Subcutaneous abdominal adipose tissue (tissue), 5 donors: ENCODE results near the gene THAP8.
"Not testable (repeated sequence)": the region's sequence is repeated elsewhere in the genome, so short reads cannot be mapped to it uniquely, and the experiment has no call there.

Source experiments
- H3K27ac ChIP-seq: one replicate; pipeline ENCODE4 v1.7.0; 2013; ENCODE audit warnings: low read depth, mild to moderate bottlenecking, inconsistent platforms, low read length, moderate library complexity
- H3K27me3 ChIP-seq, 5 donors: one replicate each; pipeline ENCODE4 v1.7.0; 2013; ENCODE audit warnings: low read length in 5 of 5, inconsistent platforms in 1 of 5; ENCODE audit not compliant: control insufficient read depth in 5 of 5, insufficient read depth in 4 of 5
- H3K36me3 ChIP-seq, 5 donors: one replicate each; pipeline ENCODE4 v1.7.0; 2013; ENCODE audit warnings: low read length in 5 of 5; ENCODE audit not compliant: control insufficient read depth in 5 of 5, insufficient read depth in 5 of 5
- H3K4me1 ChIP-seq, 5 donors: one replicate each; pipeline ENCODE4 v1.7.0; 2013; ENCODE audit warnings: low read length in 5 of 5, mild to moderate bottlenecking in 3 of 5, moderate library complexity in 1 of 5; ENCODE audit not compliant: control insufficient read depth in 5 of 5, insufficient read depth in 5 of 5
- H3K4me3 ChIP-seq, 5 donors: one replicate each; pipeline ENCODE4 v1.7.0; 2013; ENCODE audit warnings: low read length in 5 of 5, low read depth in 1 of 5
- H3K9ac ChIP-seq, 5 donors: one replicate each; pipeline ENCODE4 v1.7.0; 2013; ENCODE audit warnings: low read length in 5 of 5, mild to moderate bottlenecking in 4 of 5, moderate library complexity in 3 of 5
- H3K9me3 ChIP-seq, 5 donors: one replicate each; pipeline ENCODE4 v1.7.0; 2013; ENCODE audit warnings: low read length in 5 of 5; ENCODE audit not compliant: control insufficient read depth in 5 of 5
- donor health status: healthy.
- donor health status: healthy.
- donor health status: healthy.
- donor health status: healthy.
- donor health status: healthy.

The THAP8 gene

GRCh38 chr19:36068810-36069499 lies 14.9 kb upstream of the THAP8 start:
- not testable (repeated sequence) for H3K27me3 ChIP-seq, H3K36me3 ChIP-seq, H3K9ac ChIP-seq, H3K4me3 ChIP-seq, H3K27ac ChIP-seq, H3K9me3 ChIP-seq, H3K4me1 ChIP-seq

- Histone ChIP-seq H3K36me3 (no peaks in the 10 kb centered on the region), H3K9me3 (no peaks in the 10 kb centered on the region)
These were observed 13.6 kb upstream of the THAP8 start for GRCh38 chr19:36067681-36068080.

GRCh38 chr19:36064826-36065225 lies 10.7 kb upstream of the THAP8 start:
- no peaks in the 10 kb centered on the region for H3K4me1 ChIP-seq

More at GRCh38 chr19:36067681-36068080, 13.6 kb upstream of the THAP8 start:
- Histone ChIP-seq H3K9ac (no peak overlapping the region), H3K27ac (no peak overlapping the region), H3K27me3 (no peaks in the 10 kb centered on the region), H3K4me1 (peaks cover 0 to 4% (median 0%) of the 10 kb centered on the region in 5 donors), H3K4me3 (no peak overlapping the region)

GRCh38 chr19:36061367-36061766 lies 7.3 kb upstream of the THAP8 start:
- Histone ChIP-seq H3K9ac (peak overlapping the region in 2 of 5 donors; percentile 0 to 18), H3K4me3 (no peak overlapping the region), H3K27me3 (no peaks in the 10 kb centered on the region), H3K36me3 (no peaks in the 10 kb centered on the region), H3K4me1 (no peaks in the 10 kb centered on the region), H3K9me3 (no peaks in the 10 kb centered on the region), H3K27ac (no peak overlapping the region)

More at GRCh38 chr19:36064826-36065225, 10.7 kb upstream of the THAP8 start:
- Histone ChIP-seq H3K27me3 (no peaks in the 10 kb centered on the region), H3K4me3 (no peak overlapping the region), H3K36me3 (no peaks in the 10 kb centered on the region), H3K27ac (no peak overlapping the region), H3K9me3 (no peaks in the 10 kb centered on the region), H3K9ac (no peak overlapping the region)

GRCh38 chr19:36060430-36060829 lies 6.3 kb upstream of the THAP8 start:
- Histone ChIP-seq H3K27me3 (no peaks in the 10 kb centered on the region), H3K27ac (no peak overlapping the region), H3K4me1 (peaks cover 0 to 2% (median 2%) of the 10 kb centered on the region in 5 donors), H3K9ac (peak overlapping the region in 1 of 5 donors; percentile 11), H3K36me3 (no peaks in the 10 kb centered on the region), H3K9me3 (no peaks in the 10 kb centered on the region), H3K4me3 (no peak overlapping the region)

- H3K9ac ChIP-seq, result no peak overlapping the region
- no peaks in the 10 kb centered on the region for H3K27me3 ChIP-seq
- H3K36me3 ChIP-seq, result no peaks in the 10 kb centered on the region
- no peak overlapping the region for H3K27ac ChIP-seq
- H3K4me3 ChIP-seq, result no peak overlapping the region
- H3K4me1 ChIP-seq, result peaks cover 0 to 10% (median 9%) of the 10 kb centered on the region in 5 donors
- H3K9me3 ChIP-seq, result no peaks in the 10 kb centered on the region
These were observed 5.3 kb upstream of the THAP8 start for GRCh38 chr19:36059180-36059910.

- Histone ChIP-seq H3K27ac (no peak overlapping the region), H3K9me3 (no peaks in the 10 kb centered on the region), H3K9ac (no peak overlapping the region), H3K36me3 (no peaks in the 10 kb centered on the region), H3K27me3 (no peaks in the 10 kb centered on the region), H3K4me1 (peaks cover 0 to 13% (median 11%) of the 10 kb centered on the region in 5 donors), H3K4me3 (no peak overlapping the region)
These were observed 4.5 kb upstream of the THAP8 start for GRCh38 chr19:36058481-36059179.

- Histone ChIP-seq H3K9me3 (no peaks in the 10 kb centered on the region), H3K4me1 (peaks cover 0 to 20% (median 14%) of the 10 kb centered on the region in 5 donors), H3K27me3 (no peaks in the 10 kb centered on the region), H3K9ac (peak within 1 kb of the TSS; percentile 50 to 84 (median 78)), H3K27ac (peak within 1 kb of the TSS; percentile 86), H3K4me3 (peak within 1 kb of the TSS; percentile 82 to 96 (median 90)), H3K36me3 (no peaks in the 10 kb centered on the region)
These were observed 925 bp upstream of the THAP8 start, which contains the start of gene WDR62 for GRCh38 chr19:36054733-36055686. TSS of gene WDR62 (plus strand) at chr19:36054897. CDS start at chr19:36054972, 75 bp downstream.

- H3K9me3 ChIP-seq, result no peaks in the 10 kb centered on the region
- H3K27ac ChIP-seq, result no peak overlapping the region
- no peak overlapping the region for H3K4me3 ChIP-seq
- no peaks in the 10 kb centered on the region for H3K27me3 ChIP-seq
- no peak overlapping the region for H3K9ac ChIP-seq
- peaks cover 0 to 22% (median 14%) of the 10 kb centered on the region in 5 donors for H3K4me1 ChIP-seq
- H3K36me3 ChIP-seq, result no peaks in the 10 kb centered on the region
These were observed 2.4 kb downstream of the THAP8 start for GRCh38 chr19:36051637-36052036.
